WTC11 (cell line): ENCODE measurements around the gene ATP13A4. TPM values are rescaled to one million over a fixed set of nuclear protein-coding genes. Genes with fewer than 3 reads are reported as not detected.

Source experiments
- ATAC-seq: fragments of 200-7000 bp; cut with Tn5 transposase; 2 replicates; pipeline ENCODE4 v1.10.0; 2021; ENCODE audit warnings: mild to moderate bottlenecking, moderate library complexity
- CTCF ChIA-PET: fragments of 300-600 bp; sonication (Branson Sonifier 250); formaldehyde crosslinking; loops from one replicate; lab custom pipeline; 2021; ENCODE audit warnings: antibody characterized with exemption; lab: Charles Lee
- POLR2A ChIA-PET: fragments of 350-600 bp; sonication (Branson Sonifier 250); formaldehyde crosslinking; loops from one replicate; lab custom pipeline; 2021; ENCODE audit warnings: antibody characterized with exemption; lab: Charles Lee
- DNase-seq: peaks from one replicate; pipeline ENCODE4 v3.0.0; 2021; ENCODE audit warnings: low spot score
- H3K27ac Mint-ChIP-seq: 2 replicates; pipeline ENCODE4 v1.8.0; 2021; ENCODE audit warnings: mixed read lengths
- H3K27me3 Mint-ChIP-seq: 2 replicates; pipeline ENCODE4 v1.8.0; 2021; ENCODE audit warnings: low read depth, mild to moderate bottlenecking, moderate library complexity, mixed read lengths
- H3K36me3 Mint-ChIP-seq: 2 replicates; pipeline ENCODE4 v1.8.0; 2021; ENCODE audit warnings: mixed read lengths
- H3K4me1 Mint-ChIP-seq: 2 replicates; pipeline ENCODE4 v1.8.0; 2022; ENCODE audit warnings: mixed read lengths
- H3K4me3 Mint-ChIP-seq: 2 replicates; pipeline ENCODE4 v1.8.0; 2021; ENCODE audit warnings: mild to moderate bottlenecking, moderate library complexity, mixed read lengths
- H3K9me3 Mint-ChIP-seq: 2 replicates; pipeline ENCODE4 v1.8.0; 2021; ENCODE audit warnings: mixed read lengths
- ATF1 ChIP-seq: sonication (generic); formaldehyde crosslinking; IDR thresholded peaks from 2 replicates; pipeline ENCODE4 v1.8.1; 2023; ENCODE audit warnings: mild to moderate bottlenecking, moderate library complexity, missing genetic modification reagents
- CDX4 ChIP-seq: fragments of 250-450 bp; sonication (Bioruptor Pico); IDR thresholded peaks from 2 replicates; pipeline ENCODE4 v1.9.0; 2021; ENCODE audit warnings: moderate library complexity, mild to moderate bottlenecking, inconsistent platforms, borderline replicate concordance
- CTCF ChIP-seq: fragments of 200-600 bp; IDR thresholded peaks from 2 replicates; pipeline ENCODE4 v1.8.0; 2022; ENCODE audit warnings: antibody characterized with exemption
- ERG ChIP-seq: fragments of 250-450 bp; sonication (Bioruptor Pico); IDR thresholded peaks from 2 replicates; pipeline ENCODE4 v1.8.0; 2021; ENCODE audit warnings: mild to moderate bottlenecking
- ETV6 ChIP-seq: sonication (generic); formaldehyde crosslinking; IDR thresholded peaks from 2 replicates; pipeline ENCODE4 v1.8.1; 2022; ENCODE audit warnings: mild to moderate bottlenecking, missing genetic modification reagents
- FOXK1 ChIP-seq: sonication (generic); formaldehyde crosslinking; IDR thresholded peaks from 2 replicates; pipeline ENCODE4 v1.8.0; 2022; ENCODE audit warnings: mild to moderate bottlenecking, moderate library complexity, missing genetic modification reagents
- FOXP4 ChIP-seq: sonication (generic); formaldehyde crosslinking; IDR thresholded peaks from 2 replicates; pipeline ENCODE4 v1.8.0; 2022; ENCODE audit warnings: mild to moderate bottlenecking, missing genetic modification reagents
- JAZF1 ChIP-seq: fragments of 250-450 bp; sonication (Bioruptor Pico); IDR thresholded peaks from 2 replicates; pipeline ENCODE4 v1.9.0; 2021; ENCODE audit warnings: moderate library complexity, mild to moderate bottlenecking, inconsistent platforms
- JUN ChIP-seq: sonication (generic); formaldehyde crosslinking; IDR thresholded peaks from 2 replicates; pipeline ENCODE4 v1.8.0; 2023; ENCODE audit warnings: mild to moderate bottlenecking, missing genetic modification reagents
- MAX ChIP-seq: sonication (generic); formaldehyde crosslinking; IDR thresholded peaks from 2 replicates; pipeline ENCODE4 v1.8.0; 2022; ENCODE audit warnings: mild to moderate bottlenecking, missing genetic modification reagents
- MLX ChIP-seq: sonication (generic); formaldehyde crosslinking; IDR thresholded peaks from 2 replicates; pipeline ENCODE4 v1.8.1; 2023; ENCODE audit warnings: mild to moderate bottlenecking, missing genetic modification reagents, moderate library complexity
- MYBL2 ChIP-seq: sonication (generic); formaldehyde crosslinking; IDR thresholded peaks from 2 replicates; pipeline ENCODE4 v1.8.1; 2023; ENCODE audit warnings: mild to moderate bottlenecking, moderate library complexity, missing genetic modification reagents
- NFE2L1 ChIP-seq: sonication (generic); formaldehyde crosslinking; IDR thresholded peaks from 2 replicates; pipeline ENCODE4 v1.8.1; 2023; ENCODE audit warnings: missing genetic modification reagents
- OVOL2 ChIP-seq: fragments of 250-450 bp; sonication (Bioruptor Pico); IDR thresholded peaks from 2 replicates; pipeline ENCODE4 v1.9.0; 2021; ENCODE audit warnings: mild to moderate bottlenecking, borderline replicate concordance
- SOX15 ChIP-seq: fragments of 250-450 bp; sonication (Bioruptor Pico); IDR thresholded peaks from 2 replicates; pipeline ENCODE4 v1.9.0; 2021; ENCODE audit warnings: mild to moderate bottlenecking
- SP1 ChIP-seq: sonication (generic); formaldehyde crosslinking; conservative IDR thresholded peaks from 2 replicates; pipeline ENCODE4 v1.8.1; 2022; ENCODE audit warnings: missing genetic modification reagents
- STAT6 ChIP-seq: sonication (generic); formaldehyde crosslinking; conservative IDR thresholded peaks from 2 replicates; pipeline ENCODE4 v1.8.1; 2023; ENCODE audit warnings: mild to moderate bottlenecking, low read depth, missing genetic modification reagents, moderate library complexity
- TCF7 ChIP-seq: sonication (generic); formaldehyde crosslinking; IDR thresholded peaks from 2 replicates; pipeline ENCODE4 v1.8.0; 2022; ENCODE audit warnings: mild to moderate bottlenecking, low read depth, missing genetic modification reagents, moderate library complexity
- ZBTB43 ChIP-seq: sonication (generic); formaldehyde crosslinking; IDR thresholded peaks from 2 replicates; pipeline ENCODE4 v1.8.1; 2023; ENCODE audit warnings: mild to moderate bottlenecking, missing genetic modification reagents
- ZMAT4 ChIP-seq: fragments of 250-450 bp; sonication (Bioruptor Pico); IDR thresholded peaks from 2 replicates; pipeline ENCODE4 v1.9.0; 2021; ENCODE audit warnings: mild to moderate bottlenecking
- ZNF416 ChIP-seq: fragments of 250-450 bp; sonication (Bioruptor Pico); IDR thresholded peaks from 2 replicates; pipeline ENCODE4 v1.9.0; 2021; ENCODE audit warnings: mild to moderate bottlenecking, inconsistent platforms
- total RNA-seq: library from RNA; stranded (reverse); gene quantifications from 3 replicates; pipeline ENCODE4 v1.2.3, GENCODE V29; 2021

ATP13A4 gene
- total RNA-seq, 1 experiment from 2014 or later: 0.20 TPM

- Mint-ChIP-seq H3K36me3 (peaks cover 13% of the 10 kb centered on the region), H3K9me3 (no peaks in the 10 kb centered on the region), H3K4me3 (no peak overlapping the region), H3K27me3 (peaks cover 14% of the 10 kb centered on the region), H3K4me1 (peaks cover 30% of the 10 kb centered on the region), H3K27ac (no peak overlapping the region)
- no peak for DNase-seq
- no peak for ATAC-seq
- ChIA-PET CTCF (no interaction called here), POLR2A (no interaction called here)
- no peak for TF ChIP-seq ZNF416
- no peak for TF ChIP-seq ERG (CRISPR knock-in tag)
- TF ChIP-seq CDX4 (CRISPR knock-in tag): no peak
- TF ChIP-seq ETV6: no peak
- TF ChIP-seq SP1 (CRISPR knock-in tag): no peak
- TF ChIP-seq JAZF1 (CRISPR knock-in tag): no peak
- TF ChIP-seq JUN (CRISPR knock-in tag): no peak
- TF ChIP-seq NFE2L1: no peak
- TF ChIP-seq FOXP4 (CRISPR knock-in tag): no peak
- no peak for TF ChIP-seq OVOL2 (CRISPR knock-in tag)
- TF ChIP-seq MYBL2 (CRISPR knock-in tag): no peak
- no peak for TF ChIP-seq CTCF
Observed at GRCh38 chr3:193595939-193596487, 41.3 kb upstream of the ATP13A4 start.

- H3K36me3 Mint-ChIP-seq: peaks cover 13% of the 10 kb centered on the region
- H3K27me3 Mint-ChIP-seq: peaks cover 14% of the 10 kb centered on the region
- no peak overlapping the region; the same call in 1 of the 2 replicates for H3K27ac Mint-ChIP-seq
- no peaks in the 10 kb centered on the region for H3K9me3 Mint-ChIP-seq
- CTCF ChIA-PET: no interaction called here
- DNase-seq (no peak), ATAC-seq (no peak)
- POLR2A ChIA-PET: no interaction called here
- TF ChIP-seq FOXK1 (CRISPR knock-in tag) (no peak), MAX (no peak), TCF7 (CRISPR knock-in tag) (no peak), MLX (no peak), ZBTB43 (CRISPR knock-in tag) (no peak), ATF1 (CRISPR knock-in tag) (no peak), ZMAT4 (CRISPR knock-in tag) (no peak), STAT6 (CRISPR knock-in tag) (no peak), SOX15 (CRISPR knock-in tag) (no peak)
- peaks cover 31% of the 10 kb centered on the region for H3K4me1 Mint-ChIP-seq
- peak overlapping the region; percentile 95 for H3K4me3 Mint-ChIP-seq
Observed at GRCh38 chr3:193594946-193595689, 40.4 kb upstream of the ATP13A4 start.
